Choroid plexus epithelial cell (primary cell): Measurements from ENCODE around the gene SETD2.
"Not testable (repeated sequence)": the region's sequence is repeated elsewhere in the genome, so short reads cannot be mapped to it uniquely, and the experiment has no call there.

Source experiments
- DNase-seq: peaks from one replicate; pipeline ENCODE4 v3.0.0-alpha.2; 2010; ENCODE audit warnings: low read depth
- H3K4me3 ChIP-seq: 2 replicates; pipeline ENCODE4 v1.5.1; 2011; ENCODE audit warnings: low read depth, mild to moderate bottlenecking, control low read depth, low read length, moderate library complexity
- CTCF ChIP-seq: conservative IDR thresholded peaks from 2 replicates; pipeline ENCODE4 v1.5.1; 2011; ENCODE audit warnings: low read depth, mild to moderate bottlenecking, control low read depth, inconsistent platforms, low read length, moderate library complexity

The SETD2 gene

DNA sequence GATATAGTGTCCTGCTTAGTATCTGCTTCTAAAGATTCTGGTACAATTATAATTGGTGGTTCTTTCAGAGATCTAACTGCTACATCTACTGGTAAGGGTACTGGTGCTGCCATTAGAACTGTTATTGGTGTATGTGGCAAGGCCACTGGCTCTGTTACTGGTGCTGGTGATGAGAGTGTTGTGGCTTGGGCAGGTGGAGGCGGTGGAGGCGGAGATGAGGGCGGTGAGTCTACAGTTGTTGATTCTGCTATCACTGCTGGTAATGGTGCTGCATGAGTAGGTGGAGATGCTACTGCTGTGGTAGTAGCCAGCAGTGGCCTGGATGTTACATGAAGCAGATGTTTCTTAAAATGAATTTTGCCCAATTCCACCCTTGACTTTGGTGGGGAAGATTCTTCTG is 40.1 kb downstream of the SETD2 start:
- DNase-seq: no peak
- H3K4me3 ChIP-seq: no peak overlapping the region
- no peak for TF ChIP-seq CTCF

DNA sequence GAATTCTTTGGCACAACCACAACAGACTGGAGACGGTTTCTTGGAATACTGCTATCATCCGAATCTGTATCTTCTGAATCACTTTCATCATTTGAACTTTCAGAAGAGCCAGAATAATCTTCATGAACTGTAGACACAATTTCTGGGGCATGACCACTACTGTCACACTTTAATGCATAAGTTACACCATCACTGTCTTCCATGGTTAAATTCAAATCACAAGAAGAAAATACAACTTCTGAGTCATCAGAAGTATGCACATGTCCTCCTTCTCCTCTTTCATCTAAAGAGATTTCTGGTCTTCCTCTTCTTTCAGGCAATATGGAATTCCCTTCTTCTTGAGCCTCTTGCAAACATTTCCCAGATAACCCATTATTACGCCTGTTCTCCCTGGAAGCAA is 42.5 kb downstream of the SETD2 start:
- no peak overlapping the region for H3K4me3 ChIP-seq
- no peak for DNase-seq
- no peak for TF ChIP-seq CTCF

- H3K4me3 ChIP-seq: no peak overlapping the region
- DNase-seq: no peak
- no peak for TF ChIP-seq CTCF
Observed at GRCh38 chr3:47120138-47120537, 43.8 kb downstream of the SETD2 start.

DNA sequence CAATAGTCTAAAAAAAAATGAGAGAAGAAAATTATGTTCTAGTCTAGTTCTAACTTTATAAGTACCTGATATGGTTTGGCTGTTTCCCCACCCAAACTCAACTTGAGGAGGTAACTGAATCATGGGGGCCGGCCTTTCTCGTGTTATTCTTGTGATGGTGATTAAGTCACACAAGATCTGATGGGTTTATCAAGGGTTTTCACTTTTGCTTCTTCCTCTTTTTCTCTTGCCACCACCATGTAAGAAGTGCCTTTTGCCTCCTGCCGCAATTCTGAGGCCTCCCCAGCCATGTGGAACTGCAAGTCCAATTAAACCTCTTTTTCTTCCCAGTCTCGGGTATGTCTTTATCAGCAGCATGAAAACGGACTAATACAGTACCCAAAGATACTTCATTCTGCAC is 44.5 kb downstream of the SETD2 start:
- DNase-seq: not testable (repeated sequence)

DNA sequence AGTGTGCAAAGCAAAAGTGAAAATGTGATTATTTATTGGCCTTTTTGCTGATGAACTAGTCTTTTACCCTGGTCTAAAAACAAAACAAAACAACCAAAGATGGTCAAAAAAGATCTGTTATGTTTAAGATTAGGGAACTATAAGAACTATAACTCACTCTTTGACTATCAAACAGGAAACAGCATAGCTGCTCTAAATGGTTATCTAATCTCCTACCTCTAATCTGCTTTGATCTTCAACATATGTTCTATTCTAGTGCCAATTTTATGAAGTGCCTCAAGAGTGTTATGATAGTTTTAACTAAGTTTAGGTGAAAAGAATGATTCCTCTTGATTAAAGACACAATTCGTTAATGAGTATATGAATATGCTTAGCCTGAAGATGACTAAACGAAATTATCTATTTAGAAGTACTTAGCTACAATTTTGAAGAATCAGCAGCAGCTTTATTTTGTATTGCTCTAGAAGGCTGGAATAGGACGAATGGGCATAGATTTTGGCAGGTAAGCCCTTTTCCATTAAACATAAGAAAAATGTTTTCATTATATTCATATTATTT is 46.0 kb downstream of the SETD2 start:
- no peak for DNase-seq
- TF ChIP-seq CTCF: no peak
- no peak overlapping the region for H3K4me3 ChIP-seq

More for the DNA sequence above, 44.5 kb downstream of the SETD2 start:
- H3K4me3 ChIP-seq: not testable (repeated sequence)

DNA sequence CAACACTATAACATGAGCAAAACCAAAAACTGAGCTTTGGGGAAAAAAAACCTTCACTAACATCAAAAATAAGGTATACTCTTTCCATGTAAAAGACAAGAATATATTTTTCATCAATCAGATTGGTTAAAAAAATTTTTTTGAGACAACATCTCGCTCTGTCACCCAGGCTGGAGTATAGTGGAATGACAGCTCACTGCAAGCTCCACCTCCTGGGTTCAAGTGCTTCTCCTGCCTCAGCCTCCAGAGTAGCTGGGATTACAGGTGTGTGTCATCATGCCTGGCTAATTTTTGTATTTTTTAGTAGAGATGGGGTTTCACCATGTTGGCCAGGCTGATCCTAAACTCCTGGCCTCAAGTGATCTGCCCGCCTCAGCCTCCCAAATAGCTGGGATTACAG is 48.4 kb downstream of the SETD2 start:
- not testable (repeated sequence) for DNase-seq, H3K4me3 ChIP-seq

GRCh38 chr3:47113669-47114365 is 50.1 kb downstream of the SETD2 start:
- DNase-seq: peak; percentile 60
- no peak overlapping the region for H3K4me3 ChIP-seq
- no peak for TF ChIP-seq CTCF

DNA sequence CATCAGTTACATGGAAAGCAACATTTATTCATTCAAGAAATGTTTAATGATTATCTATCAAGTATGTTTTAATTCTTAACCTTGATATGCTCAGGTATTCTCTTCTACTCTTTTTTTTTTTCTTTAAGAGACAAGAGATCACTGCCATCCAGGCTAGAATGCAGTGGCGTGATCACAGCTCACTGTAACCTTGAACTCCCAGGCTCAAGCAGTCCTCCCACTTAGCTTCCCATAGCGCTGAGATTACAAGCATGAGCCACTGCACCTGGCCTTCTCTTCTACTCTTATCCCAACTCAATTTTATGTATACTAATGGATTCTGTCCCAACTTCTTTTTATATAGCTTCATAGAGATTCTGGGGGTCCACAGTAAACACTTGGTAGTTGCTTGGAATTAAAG is 50.9 kb downstream of the SETD2 start:
- no peak overlapping the region for H3K4me3 ChIP-seq
- no peak for TF ChIP-seq CTCF
- DNase-seq: no peak
